D341Med (cell line): Measurements from ENCODE around the gene CHAF1B.
"Not testable (repeated sequence)": the region's sequence is repeated elsewhere in the genome, so short reads cannot be mapped to it uniquely, and the experiment has no call there.

ENCODE experiments used
- DNase-seq: peaks from one replicate; pipeline ENCODE4 v3.0.0; 2012; ENCODE audit warnings: low spot score

The CHAF1B gene

GRCh38 chr21:36388835-36389234 lies 3.6 kb downstream of the CHAF1B start:
- DNase-seq = peak; percentile 56

- DNase-seq = not testable (repeated sequence)
Measured at GRCh38 chr21:36391649-36392048, 6.5 kb downstream of the CHAF1B start.

- DNase-seq = peak; percentile 68
Measured at GRCh38 chr21:36395353-36396111, 10.3 kb downstream of the CHAF1B start.

- no peak for DNase-seq
Measured at GRCh38 chr21:36396325-36396724, 11.1 kb downstream of the CHAF1B start.

GRCh38 chr21:36396971-36397370 lies 11.8 kb downstream of the CHAF1B start:
- DNase-seq = no peak

- no peak for DNase-seq
Measured at GRCh38 chr21:36397606-36398005, 12.4 kb downstream of the CHAF1B start.

- not testable (repeated sequence) for DNase-seq
Measured at GRCh38 chr21:36399736-36400135, 14.5 kb downstream of the CHAF1B start.

- no peak for DNase-seq
Measured at GRCh38 chr21:36400719-36401118, 15.5 kb downstream of the CHAF1B start.

GRCh38 chr21:36402339-36402738 lies 17.1 kb downstream of the CHAF1B start:
- no peak for DNase-seq

- no peak for DNase-seq
Measured at GRCh38 chr21:36403713-36404112, 18.5 kb downstream of the CHAF1B start.

GRCh38 chr21:36408568-36408967 lies 23.4 kb downstream of the CHAF1B start:
- no peak for DNase-seq

GRCh38 chr21:36411301-36411700 lies 26.1 kb downstream of the CHAF1B start:
- no peak for DNase-seq

GRCh38 chr21:36412916-36413315 lies 27.7 kb downstream of the CHAF1B start:
- DNase-seq = no peak

- no peak for DNase-seq
Measured at GRCh38 chr21:36415375-36415774, 30.2 kb downstream of the CHAF1B start.

GRCh38 chr21:36419241-36419640 lies 34.0 kb downstream of the CHAF1B start:
- no peak for DNase-seq

GRCh38 chr21:36419996-36420395 lies 34.8 kb downstream of the CHAF1B start:
- DNase-seq = peak; percentile 79

- no peak for DNase-seq
Measured at GRCh38 chr21:36420571-36421339, 35.6 kb downstream of the CHAF1B start.

GRCh38 chr21:36422279-36423098 lies 37.3 kb downstream of the CHAF1B start:
- peak; percentile 69 for DNase-seq

GRCh38 chr21:36423771-36424433 lies 38.7 kb downstream of the CHAF1B start:
- DNase-seq = no peak

- DNase-seq = no peak
Measured at GRCh38 chr21:36424592-36424991, 39.4 kb downstream of the CHAF1B start.

GRCh38 chr21:36425286-36425685 lies 40.1 kb downstream of the CHAF1B start:
- DNase-seq = no peak

- DNase-seq = no peak
Measured at GRCh38 chr21:36427502-36427901, 42.3 kb downstream of the CHAF1B start.
